H9 (cell line): ENCODE results near the gene FAM209A. TPM values are rescaled to one million over a fixed set of nuclear protein-coding genes. Genes with fewer than 3 reads are reported as not detected.

Experiments used
- DNase-seq: peaks from one replicate; pipeline ENCODE4 v3.0.0-alpha.2; 2017
- H2AFZ ChIP-seq: one replicate; pipeline ENCODE4 v1.6.1; 2013; ENCODE audit warnings: mild to moderate bottlenecking, low read length, control low read depth, moderate library complexity
- H2AK5ac ChIP-seq: 2 replicates; pipeline ENCODE4 v1.6.1; 2013; ENCODE audit warnings: low read length, control low read depth, mixed read lengths; ENCODE audit not compliant: insufficient read length
- H2BK120ac ChIP-seq: one replicate; pipeline ENCODE4 v1.6.1; 2013; ENCODE audit warnings: low read depth, mild to moderate bottlenecking, low read length, control low read depth, inconsistent platforms; ENCODE audit not compliant: poor library complexity, severe bottlenecking
- H2BK12ac ChIP-seq: 2 replicates; pipeline ENCODE4 v1.6.1; 2013; ENCODE audit warnings: low read length, control low read depth, mixed read lengths, low read depth; ENCODE audit not compliant: insufficient read length
- H2BK15ac ChIP-seq: 2 replicates; pipeline ENCODE4 v1.6.1; 2013; ENCODE audit warnings: low read depth, low read length, control low read depth
- H2BK20ac ChIP-seq: one replicate; pipeline ENCODE4 v1.6.1; 2013; ENCODE audit warnings: low read depth, mild to moderate bottlenecking, low read length, control low read depth, inconsistent platforms; ENCODE audit not compliant: poor library complexity, severe bottlenecking
- H2BK5ac ChIP-seq: 2 replicates; pipeline ENCODE4 v1.6.1; 2013; ENCODE audit warnings: low read length, control low read depth, mixed read lengths; ENCODE audit not compliant: insufficient read length
- H3K14ac ChIP-seq: 2 replicates; pipeline ENCODE4 v1.6.1; 2013; ENCODE audit warnings: low read length, control low read depth; ENCODE audit not compliant: insufficient read depth
- H3K18ac ChIP-seq: 2 replicates; pipeline ENCODE4 v1.6.1; 2013; ENCODE audit warnings: low read depth, mild to moderate bottlenecking, mixed read lengths, low read length, control low read depth; ENCODE audit not compliant: insufficient read length
- H3K23ac ChIP-seq: 2 replicates; pipeline ENCODE4 v1.6.1; 2013; ENCODE audit warnings: low read length, control low read depth, mixed read lengths, low read depth; ENCODE audit not compliant: insufficient read length
- H3K23me2 ChIP-seq: 2 replicates; pipeline ENCODE4 v1.6.1; 2013; ENCODE audit warnings: low read depth, mild to moderate bottlenecking, mixed read lengths, low read length, control low read depth; ENCODE audit not compliant: insufficient read length, poor library complexity, severe bottlenecking
- H3K27ac ChIP-seq: 2 replicates; pipeline ENCODE4 v1.5.1; 2013; ENCODE audit warnings: low read length, control low read depth, mixed read lengths, low read depth; ENCODE audit not compliant: insufficient read length
- H3K27me3 ChIP-seq: 2 replicates; pipeline ENCODE4 v1.6.1; 2013; ENCODE audit warnings: low read length, control low read depth, inconsistent platforms; ENCODE audit not compliant: insufficient read depth
- H3K4ac ChIP-seq: 2 replicates; pipeline ENCODE4 v1.6.1; 2013; ENCODE audit warnings: low read depth, mild to moderate bottlenecking, control low read depth, inconsistent platforms, low read length, moderate library complexity
- H3K4me1 ChIP-seq: 2 replicates; pipeline ENCODE4 v1.6.1; 2013; ENCODE audit warnings: low read length, control low read depth, inconsistent platforms; ENCODE audit not compliant: insufficient read depth
- H3K4me2 ChIP-seq: 2 replicates; pipeline ENCODE4 v1.6.1; 2013; ENCODE audit warnings: low read length, control low read depth, mixed read lengths; ENCODE audit not compliant: insufficient read length, insufficient read depth
- H3K56ac ChIP-seq: 2 replicates; pipeline ENCODE4 v1.6.1; 2013; ENCODE audit warnings: low read depth, mild to moderate bottlenecking, mixed read lengths, low read length, control low read depth; ENCODE audit not compliant: insufficient read length
- H3K79me1 ChIP-seq: 2 replicates; pipeline ENCODE4 v1.6.1; 2013; ENCODE audit warnings: low read depth, mild to moderate bottlenecking, moderate library complexity, low read length, control low read depth, inconsistent platforms; ENCODE audit not compliant: insufficient read depth, poor library complexity, severe bottlenecking
- H3K79me2 ChIP-seq: 2 replicates; pipeline ENCODE4 v1.6.1; 2013; ENCODE audit warnings: low read length, control low read depth, inconsistent platforms; ENCODE audit not compliant: insufficient read depth
- H3K9ac ChIP-seq: 2 replicates; pipeline ENCODE4 v1.6.1; 2013; ENCODE audit warnings: low read length, control low read depth, mixed read lengths; ENCODE audit not compliant: insufficient read length; ENCODE audit errors: extremely low read depth
- H3K9me3 ChIP-seq: one replicate; pipeline ENCODE4 v1.6.1; 2013; ENCODE audit warnings: low read depth, low read length, inconsistent platforms; ENCODE audit not compliant: control insufficient read depth
- H3T11ph ChIP-seq: one replicate; pipeline ENCODE4 v1.6.1; 2013; ENCODE audit warnings: mild to moderate bottlenecking, low read length, control low read depth, inconsistent platforms
- H4K20me1 ChIP-seq: one replicate; pipeline ENCODE4 v1.6.1; 2013; ENCODE audit not compliant: control insufficient read depth, insufficient read length, insufficient read depth
- H4K5ac ChIP-seq: 2 replicates; pipeline ENCODE4 v1.6.1; 2013; ENCODE audit warnings: low read depth, mild to moderate bottlenecking, mixed read lengths, low read length, control low read depth; ENCODE audit not compliant: insufficient read length
- H4K8ac ChIP-seq: replicated peaks from 2 replicates; pipeline ENCODE4 v1.6.1; 2013; ENCODE audit warnings: low read length, control low read depth, mixed read lengths, low read depth; ENCODE audit not compliant: insufficient read length
- H4K91ac ChIP-seq: 2 replicates; pipeline ENCODE4 v1.6.1; 2013; ENCODE audit warnings: low read depth, mild to moderate bottlenecking, moderate library complexity, mixed read lengths, low read length, control low read depth; ENCODE audit not compliant: insufficient read length
- H3K27ac Mint-ChIP-seq, 3 experiments: 2 replicates in 2 of 3; 3 replicates in 1 of 3; pipeline ENCODE4 v1.8.0; 2020 to 2021; ENCODE audit warnings: mixed read lengths in 3 of 3, mild to moderate bottlenecking in 1 of 3, moderate library complexity in 1 of 3
- H3K27me3 Mint-ChIP-seq: 2 replicates; pipeline ENCODE4 v1.8.0; 2021; ENCODE audit warnings: low read depth, mild to moderate bottlenecking, moderate library complexity, mixed read lengths
- H3K36me3 Mint-ChIP-seq, 3 experiments: 2 replicates in 2 of 3; 3 replicates in 1 of 3; pipeline ENCODE4 v1.8.0; 2020 to 2021; ENCODE audit warnings: low read depth in 3 of 3, mixed read lengths in 3 of 3; ENCODE audit not compliant: insufficient read depth in 1 of 3
- H3K4me1 Mint-ChIP-seq, 2 experiments: 2 replicates each; pipeline ENCODE4 v1.8.0; 2020; ENCODE audit warnings: mixed read lengths in 2 of 2
- H3K4me3 Mint-ChIP-seq, 2 experiments: 2 replicates in 1 of 2; 3 replicates in 1 of 2; pipeline ENCODE4 v1.8.0; 2020 to 2021; ENCODE audit warnings: mild to moderate bottlenecking in 2 of 2, mixed read lengths in 2 of 2, moderate library complexity in 1 of 2
- H3K9me3 Mint-ChIP-seq, 2 experiments: 2 replicates in 1 of 2; 3 replicates in 1 of 2; pipeline ENCODE4 v1.8.0; 2020; ENCODE audit warnings: mild to moderate bottlenecking in 2 of 2, mixed read lengths in 2 of 2, moderate library complexity in 1 of 2
- CTCF ChIP-seq: fragments of 200-600 bp; sonication (generic); conservative IDR thresholded peaks from 3 replicates; pipeline ENCODE4 v1.8.0; 2021; ENCODE audit warnings: antibody characterized with exemption, mild to moderate bottlenecking
- WGBS: extraction: QIAGEN DNeasy Blood & Tissue Kit; methylation state at CpG from one replicate; pipeline ENCODE4 v1.1.7; 2013; ENCODE audit warnings: missing lambda C conversion rate, low lambda C conversion rate, mixed read lengths; ENCODE audit not compliant: insufficient read length; ENCODE audit errors: extremely low coverage; 5-methylcytosine and 5-hydroxymethylcytosine counted together
- total RNA-seq: library from RNA; stranded (reverse); gene quantifications from 2 replicates; pipeline ENCODE4 v1.2.1, GENCODE V29; 2021

Gene FAM209A
- total RNA-seq, 1 experiment from 2014 or later: not detected

GRCh38 chr20:56517641-56518040 lies 6.9 kb upstream of the FAM209A start:
- Histone ChIP-seq H3K27ac (no peak overlapping the region), H3K79me1 (no peaks in the 10 kb centered on the region), H3T11ph (no peak overlapping the region), H2BK12ac (no peak overlapping the region), H4K8ac (no peak overlapping the region), H4K91ac (no peak overlapping the region), H3K18ac (no peak overlapping the region), H2BK15ac (no peak overlapping the region), H2AFZ (no peak overlapping the region), H2BK120ac (no peak overlapping the region), H3K9me3 (no peaks in the 10 kb centered on the region), H3K4me1 (no peaks in the 10 kb centered on the region), H3K79me2 (no peaks in the 10 kb centered on the region), H4K5ac (no peak overlapping the region), H3K9ac (no peak overlapping the region), H2AK5ac (no peak overlapping the region), H2BK20ac (no peak overlapping the region), H3K4ac (no peak overlapping the region), H2BK5ac (no peak overlapping the region), H4K20me1 (no peaks in the 10 kb centered on the region), H3K23ac (no peak overlapping the region), H3K4me2 (no peak overlapping the region), H3K14ac (no peak overlapping the region), H3K56ac (no peak overlapping the region), H3K27me3 (no peaks in the 10 kb centered on the region), H3K23me2 (no peaks in the 10 kb centered on the region)
- no peak for TF ChIP-seq CTCF
- H3K4me3 Mint-ChIP-seq: no peak overlapping the region
- H3K9me3 Mint-ChIP-seq: peaks cover 17 to 19% of the 10 kb centered on the region in 2 experiments
- H3K4me1 Mint-ChIP-seq: no peaks in the 10 kb centered on the region; a peak in 1 of 4 replicates
- WGBS: no CpG with 5 or more reads among the region's 8 CpGs
- no peak for DNase-seq
- H3K27ac Mint-ChIP-seq: no peak overlapping the region
- H3K27me3 Mint-ChIP-seq: peaks cover 3% of the 10 kb centered on the region
- H3K36me3 Mint-ChIP-seq: peaks cover 39 to 59% (median 56%) of the 10 kb centered on the region in 3 experiments
